Measurements from ENCODE around the gene TMEM221.

GRCh38 chr19:17454576-17455071 is 6.2 kb upstream of the TMEM221 start:
- TF ChIP-seq SUZ12 (IDR thresholded peaks at IDR 0.05; ENCODE audit: extremely low read depth, insufficient read depth, insufficient read length) (no peak), YY1 (IDR thresholded peaks at IDR 0.05; ENCODE audit: insufficient read depth, insufficient read length) (no peak)
